ENCODE data around the gene OXGR1. TPM values are rescaled to one million over a fixed set of nuclear protein-coding genes. Genes with fewer than 3 reads are reported as not detected.

The OXGR1 gene
- total RNA-seq, 4 donors from 2014 or later = 1.2 to 5.7 (median 1.4) TPM; not detected in 1

GRCh38 chr13:96999091-96999490, 4.8 kb upstream of the OXGR1 start:
- peaks cover 0 to 10% (median 0%) of the 10 kb centered on the region in 4 donors for H3K27me3 ChIP-seq
- intact Hi-C loops (cut with DNase I) = no loop called here

GRCh38 chr13:96998051-96998450, 3.8 kb upstream of the OXGR1 start:
- DNase-seq = no peak
- no peaks in the 10 kb centered on the region for H3K36me3 ChIP-seq
- H3K4me3 ChIP-seq = no peak overlapping the region
- peaks cover 0 to 37% (median 10%) of the 10 kb centered on the region in 3 donors for H3K4me1 ChIP-seq
- no peaks in the 10 kb centered on the region for H3K9me3 ChIP-seq
- no peak overlapping the region for H3K27ac ChIP-seq
- no peak for TF ChIP-seq CTCF (IDR thresholded peaks at IDR 0.05)
- no peak for TF ChIP-seq POLR2A (IDR thresholded peaks at IDR 0.05)
- intact Hi-C loops (cut with DNase I) = no loop called here
- peaks cover 0 to 12% (median 0%) of the 10 kb centered on the region in 4 donors for H3K27me3 ChIP-seq
- 64 to 85% methylated on average over 2 of the region's 2 CpGs for WGBS, 2 donors

More at GRCh38 chr13:96999091-96999490, 4.8 kb upstream of the OXGR1 start:
- WGBS, 2 donors = 88 to 100% methylated on average over 2 of the region's 2 CpGs
- Histone ChIP-seq H3K27ac (no peak overlapping the region), H3K9me3 (no peaks in the 10 kb centered on the region), H3K4me3 (no peak overlapping the region), H3K36me3 (no peaks in the 10 kb centered on the region), H3K4me1 (peaks cover 0 to 28% (median 5%) of the 10 kb centered on the region in 3 donors)
- no peak for DNase-seq
- TF ChIP-seq POLR2A (IDR thresholded peaks at IDR 0.05) (no peak), CTCF (IDR thresholded peaks at IDR 0.05) (no peak)

GRCh38 chr13:96996886-96997285, 2.6 kb upstream of the OXGR1 start:
- 67 to 79% methylated on average over 5 of the region's 5 CpGs for WGBS, 2 donors
- H3K36me3 ChIP-seq = no peaks in the 10 kb centered on the region
- TF ChIP-seq CTCF (IDR thresholded peaks at IDR 0.05) (no peak), POLR2A (IDR thresholded peaks at IDR 0.05) (no peak)
- DNase-seq = no peak
- no peak overlapping the region for H3K27ac ChIP-seq
- H3K9me3 ChIP-seq = no peaks in the 10 kb centered on the region
- intact Hi-C loops (cut with DNase I) = no loop called here
- H3K4me3 ChIP-seq = no peak overlapping the region
- peaks cover 0 to 12% (median 0%) of the 10 kb centered on the region in 4 donors for H3K27me3 ChIP-seq
- H3K4me1 ChIP-seq = peaks cover 0 to 31% (median 10%) of the 10 kb centered on the region in 3 donors

GRCh38 chr13:96996107-96996506, 1.8 kb upstream of the OXGR1 start:
- H3K4me1 ChIP-seq = peaks cover 0 to 23% (median 10%) of the 10 kb centered on the region in 3 donors
- intact Hi-C loops (cut with DNase I) = no loop called here
- DNase-seq = no peak
- H3K9me3 ChIP-seq = no peaks in the 10 kb centered on the region
- TF ChIP-seq CTCF (IDR thresholded peaks at IDR 0.05) = no peak
- no peak for TF ChIP-seq POLR2A (IDR thresholded peaks at IDR 0.05)
- H3K36me3 ChIP-seq = no peaks in the 10 kb centered on the region
- H3K27ac ChIP-seq = no peak overlapping the region
- H3K27me3 ChIP-seq = peaks cover 0 to 12% (median 0%) of the 10 kb centered on the region in 4 donors
- no peak overlapping the region for H3K4me3 ChIP-seq
- WGBS, 2 donors = 68 to 73% methylated on average over 4 of the region's 4 CpGs

GRCh38 chr13:96994858-96995243, 575 bp upstream of the OXGR1 start:
- Histone ChIP-seq H3K9me3 (no peaks in the 10 kb centered on the region), H3K36me3 (no peaks in the 10 kb centered on the region), H3K4me1 (peaks cover 0 to 23% (median 10%) of the 10 kb centered on the region in 3 donors), H3K4me3 (peak overlapping the region in 3 of 4 donors; percentile 30 to 75 (median 63)), H3K27me3 (peaks cover 0 to 12% (median 0%) of the 10 kb centered on the region in 4 donors), H3K27ac (no peak overlapping the region)
- DNase-seq = no peak
- TF ChIP-seq CTCF (IDR thresholded peaks at IDR 0.05) = no peak
- no peak for TF ChIP-seq POLR2A (IDR thresholded peaks at IDR 0.05)
- intact Hi-C loops (cut with DNase I) = no loop called here
- WGBS, 2 donors = 56 to 65% methylated on average over 10 of the region's 10 CpGs

Data from esophagus squamous epithelium (tissue), 5 donors.